Gastrocnemius medialis (tissue), 4 donors: ENCODE data around the gene TEKT5.

Source experiments
- POLR2A ChIP-seq, 2 donors: fragments of 450-650 bp; IDR thresholded peaks; one replicate each; pipeline ENCODE4 v1.6.1; 2017; ENCODE audit warnings: antibody characterized with exemption in 2 of 2, mild to moderate bottlenecking in 2 of 2, moderate library complexity in 2 of 2
- TF ChIP-seq, protein P1 (sequence below), 5 experiments: fragments of 450-650 bp in 3 of 5; fragments of 200-600 bp in 2 of 5; sonication (generic) in 2 of 5; IDR thresholded peaks in 4 of 5; conservative IDR thresholded peaks in 1 of 5; 1 replicate in 4 of 5; 2 replicates in 1 of 5; pipeline ENCODE4 v1.5.1; 2016 to 2019; ENCODE audit warnings: antibody characterized with exemption in 5 of 5, mild to moderate bottlenecking in 3 of 5, moderate library complexity in 3 of 5

DNA sequence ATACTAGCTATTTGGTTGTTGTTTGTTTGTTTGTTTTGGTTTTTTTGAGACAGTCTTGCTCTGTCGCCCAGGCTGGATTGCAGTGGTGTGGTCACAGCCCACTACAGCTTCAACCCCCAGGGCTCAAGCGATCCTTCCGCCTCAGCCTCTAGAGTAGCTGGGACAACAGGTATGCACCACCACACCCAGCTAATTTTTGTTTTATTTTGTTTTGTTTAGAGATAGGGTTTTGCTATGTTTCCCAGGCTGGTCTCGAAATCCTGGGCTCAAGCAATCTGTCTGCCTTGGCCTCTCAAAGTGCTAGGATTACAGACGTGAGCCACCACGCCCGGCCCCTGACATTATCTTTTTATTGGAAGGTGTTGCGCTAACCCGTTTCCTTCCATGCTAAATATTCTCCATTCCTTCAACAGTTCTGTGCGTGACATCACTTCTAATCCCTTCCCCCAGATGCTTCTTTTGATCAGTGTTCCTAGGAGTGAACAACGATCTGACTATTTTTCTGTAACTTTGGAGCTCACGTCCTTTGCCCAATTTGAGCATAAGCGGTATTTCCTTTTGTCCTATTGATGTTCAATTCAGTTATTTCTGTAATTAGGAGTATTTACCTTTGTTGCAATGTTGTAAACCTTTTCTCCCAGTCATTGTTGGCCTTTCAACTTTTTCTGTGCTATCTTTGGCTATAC, 84.1 kb downstream of the TEKT5 start:
- TF ChIP-seq, protein P1, sequence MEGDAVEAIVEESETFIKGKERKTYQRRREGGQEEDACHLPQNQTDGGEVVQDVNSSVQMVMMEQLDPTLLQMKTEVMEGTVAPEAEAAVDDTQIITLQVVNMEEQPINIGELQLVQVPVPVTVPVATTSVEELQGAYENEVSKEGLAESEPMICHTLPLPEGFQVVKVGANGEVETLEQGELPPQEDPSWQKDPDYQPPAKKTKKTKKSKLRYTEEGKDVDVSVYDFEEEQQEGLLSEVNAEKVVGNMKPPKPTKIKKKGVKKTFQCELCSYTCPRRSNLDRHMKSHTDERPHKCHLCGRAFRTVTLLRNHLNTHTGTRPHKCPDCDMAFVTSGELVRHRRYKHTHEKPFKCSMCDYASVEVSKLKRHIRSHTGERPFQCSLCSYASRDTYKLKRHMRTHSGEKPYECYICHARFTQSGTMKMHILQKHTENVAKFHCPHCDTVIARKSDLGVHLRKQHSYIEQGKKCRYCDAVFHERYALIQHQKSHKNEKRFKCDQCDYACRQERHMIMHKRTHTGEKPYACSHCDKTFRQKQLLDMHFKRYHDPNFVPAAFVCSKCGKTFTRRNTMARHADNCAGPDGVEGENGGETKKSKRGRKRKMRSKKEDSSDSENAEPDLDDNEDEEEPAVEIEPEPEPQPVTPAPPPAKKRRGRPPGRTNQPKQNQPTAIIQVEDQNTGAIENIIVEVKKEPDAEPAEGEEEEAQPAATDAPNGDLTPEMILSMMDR (IDR thresholded peaks at IDR 0.05 in 4 of 5, conservative IDR thresholded peaks at IDR 0.05 in 1 of 5) = no peak
- no peak for TF ChIP-seq POLR2A (IDR thresholded peaks at IDR 0.05)
